HG02981 (cell line): ENCODE data around the gene PDCD6IP.
"Not testable (repeated sequence)": the region's sequence is repeated elsewhere in the genome, so short reads cannot be mapped to it uniquely, and the experiment has no call there.

ENCODE experiments used
- ATAC-seq: cut with Tn5 transposase; IDR thresholded peaks from one replicate; pipeline ENCODE4 v1.9.1; 2021; ENCODE audit warnings: mild to moderate bottlenecking, moderate library complexity; ENCODE audit not compliant: unreplicated experiment

Gene PDCD6IP, protein sequence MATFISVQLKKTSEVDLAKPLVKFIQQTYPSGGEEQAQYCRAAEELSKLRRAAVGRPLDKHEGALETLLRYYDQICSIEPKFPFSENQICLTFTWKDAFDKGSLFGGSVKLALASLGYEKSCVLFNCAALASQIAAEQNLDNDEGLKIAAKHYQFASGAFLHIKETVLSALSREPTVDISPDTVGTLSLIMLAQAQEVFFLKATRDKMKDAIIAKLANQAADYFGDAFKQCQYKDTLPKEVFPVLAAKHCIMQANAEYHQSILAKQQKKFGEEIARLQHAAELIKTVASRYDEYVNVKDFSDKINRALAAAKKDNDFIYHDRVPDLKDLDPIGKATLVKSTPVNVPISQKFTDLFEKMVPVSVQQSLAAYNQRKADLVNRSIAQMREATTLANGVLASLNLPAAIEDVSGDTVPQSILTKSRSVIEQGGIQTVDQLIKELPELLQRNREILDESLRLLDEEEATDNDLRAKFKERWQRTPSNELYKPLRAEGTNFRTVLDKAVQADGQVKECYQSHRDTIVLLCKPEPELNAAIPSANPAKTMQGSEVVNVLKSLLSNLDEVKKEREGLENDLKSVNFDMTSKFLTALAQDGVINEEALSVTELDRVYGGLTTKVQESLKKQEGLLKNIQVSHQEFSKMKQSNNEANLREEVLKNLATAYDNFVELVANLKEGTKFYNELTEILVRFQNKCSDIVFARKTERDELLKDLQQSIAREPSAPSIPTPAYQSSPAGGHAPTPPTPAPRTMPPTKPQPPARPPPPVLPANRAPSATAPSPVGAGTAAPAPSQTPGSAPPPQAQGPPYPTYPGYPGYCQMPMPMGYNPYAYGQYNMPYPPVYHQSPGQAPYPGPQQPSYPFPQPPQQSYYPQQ

DNA sequence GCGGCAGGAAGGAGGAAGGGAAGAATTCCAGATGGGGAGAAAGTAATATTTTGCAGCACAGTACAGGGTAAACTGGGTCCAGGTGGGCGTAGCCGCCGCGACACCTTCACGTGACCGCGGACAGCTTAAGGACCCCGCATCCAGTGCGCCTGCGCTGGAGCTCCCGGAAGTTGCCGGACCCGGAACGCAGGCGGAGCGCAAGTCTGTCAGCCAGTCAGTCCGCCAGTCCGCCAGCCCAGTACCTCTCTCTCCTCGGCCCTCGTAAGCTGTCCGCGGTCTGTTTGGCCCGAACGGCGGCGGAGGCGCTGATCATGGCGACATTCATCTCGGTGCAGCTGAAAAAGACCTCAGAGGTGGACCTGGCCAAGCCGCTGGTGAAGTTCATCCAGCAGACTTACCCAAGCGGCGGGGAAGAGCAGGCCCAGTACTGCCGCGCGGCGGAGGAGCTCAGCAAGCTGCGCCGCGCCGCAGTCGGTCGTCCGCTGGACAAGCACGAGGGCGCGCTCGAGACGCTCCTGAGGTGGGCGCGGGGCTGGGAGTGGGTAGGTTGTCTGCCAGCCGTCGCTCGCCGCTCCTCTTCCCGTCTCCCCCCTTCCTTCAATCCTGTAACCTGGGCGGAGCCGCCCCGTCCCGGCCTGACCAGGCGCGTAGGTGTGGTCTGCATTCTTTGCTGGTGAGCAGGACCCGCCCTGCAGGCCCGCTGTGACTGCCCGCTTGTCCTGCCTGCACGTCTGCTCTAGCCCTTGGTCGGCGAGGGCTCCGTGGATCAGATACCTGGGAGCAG lies at the start of gene PDCD6IP:
Gene PDCD6IP (plus strand): TSS at position 213 of the 784 bp plus-strand sequence. CDS start 99 bp downstream, at position 312.
- ATAC-seq = peak; percentile 85

DNA sequence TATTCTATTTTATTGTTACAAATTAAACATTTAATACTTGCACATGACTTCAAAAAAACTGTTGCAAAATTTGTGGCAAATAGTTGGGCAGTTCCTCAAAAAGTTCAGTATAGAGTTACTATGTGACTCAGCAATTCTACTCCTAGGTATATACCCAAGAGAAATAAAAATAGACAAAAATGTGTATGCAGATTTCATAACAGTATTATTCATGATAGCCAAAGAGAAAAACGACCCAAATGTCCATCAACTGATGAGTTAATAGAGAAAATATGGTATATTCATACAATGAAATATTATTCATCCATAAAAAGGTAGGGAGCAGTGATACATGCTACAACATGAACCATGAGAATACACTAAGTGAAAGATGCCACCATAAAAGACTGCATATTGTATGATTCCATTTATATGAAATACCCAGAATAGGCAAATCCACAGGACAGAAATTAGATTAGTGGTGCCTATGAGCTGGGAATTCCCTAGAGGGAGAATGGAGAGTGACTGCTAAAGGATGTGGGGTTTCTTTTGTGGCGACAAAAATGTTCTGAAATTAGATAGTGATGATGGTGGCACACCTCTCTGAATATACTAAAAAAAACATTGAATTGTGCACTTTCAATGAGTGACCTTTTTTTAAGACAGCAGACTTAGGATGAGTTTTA lies 48.8 kb upstream of the PDCD6IP start:
- no peak for ATAC-seq

DNA sequence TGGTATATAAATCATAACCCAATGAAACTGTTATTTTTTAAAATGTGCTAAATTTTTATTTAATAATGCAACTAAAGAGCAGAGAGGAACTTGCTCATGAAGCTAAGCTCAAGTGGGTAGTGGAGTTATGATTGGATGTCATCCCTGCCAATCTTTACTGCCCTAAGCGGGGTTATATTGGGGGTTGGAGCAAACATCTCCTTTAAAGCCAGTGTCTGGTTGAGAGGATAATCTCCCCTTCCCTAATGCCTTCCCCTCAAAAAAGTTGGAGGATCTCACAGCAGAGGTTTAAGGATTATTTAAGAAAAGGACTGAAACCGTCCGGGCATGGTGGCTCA lies 48.2 kb upstream of the PDCD6IP start:
- no peak for ATAC-seq

DNA sequence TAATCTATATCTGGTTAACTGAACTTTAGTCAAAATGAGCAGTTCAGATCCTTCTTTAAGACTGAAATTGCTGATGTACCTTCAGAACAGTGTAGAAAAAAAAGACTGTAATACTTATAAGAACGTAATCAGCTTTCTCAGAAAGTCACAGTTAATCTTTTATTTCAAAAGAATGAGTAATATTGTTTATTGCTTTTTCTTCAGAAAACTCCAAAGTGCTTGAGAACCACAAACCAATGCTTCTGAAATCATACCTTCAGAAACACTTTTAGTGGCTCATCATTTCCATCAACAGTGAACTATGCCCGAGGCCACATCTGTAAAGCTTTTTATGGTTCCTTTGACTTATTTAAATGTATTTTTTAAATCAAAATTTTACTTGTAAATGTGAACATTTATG lies 47.1 kb upstream of the PDCD6IP start:
- ATAC-seq = no peak

DNA sequence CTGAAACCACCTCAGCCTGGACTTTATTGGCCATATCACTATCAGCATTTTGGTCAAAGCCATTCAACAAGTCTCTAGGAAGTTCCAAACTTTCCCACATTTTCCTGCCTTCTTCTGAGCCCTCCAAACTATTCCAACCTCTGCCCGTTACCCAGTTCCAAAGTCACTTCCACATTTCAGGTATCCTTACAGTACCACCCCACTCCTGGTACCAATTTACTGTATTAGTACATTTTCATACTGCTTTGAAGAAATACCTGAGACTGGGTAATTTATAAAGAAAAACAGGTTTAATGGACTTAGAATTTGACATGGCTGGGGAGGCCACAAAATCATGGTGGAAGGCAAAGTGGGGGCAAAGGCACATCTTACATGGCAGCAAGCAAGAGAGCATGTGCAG lies 44.0 kb upstream of the PDCD6IP start:
- ATAC-seq = not testable (repeated sequence)

DNA sequence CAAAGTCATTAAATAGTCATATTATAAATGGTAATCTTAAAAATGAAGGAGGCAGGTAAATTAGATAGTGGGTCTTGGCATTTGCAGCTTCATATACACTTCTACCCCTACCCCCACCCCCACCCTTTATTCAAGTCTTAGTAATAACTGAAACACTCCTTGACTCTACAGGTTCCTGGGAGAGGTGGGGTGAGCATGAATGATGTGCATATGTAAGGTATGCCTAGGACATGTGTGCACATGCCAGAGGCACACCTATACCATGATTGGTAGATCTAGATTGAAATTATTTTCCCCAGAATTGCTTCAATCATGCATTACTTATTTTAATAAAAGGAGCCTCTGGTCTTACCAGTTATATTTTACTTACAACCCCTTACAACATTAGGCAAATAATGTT lies 40.1 kb upstream of the PDCD6IP start:
- no peak for ATAC-seq

DNA sequence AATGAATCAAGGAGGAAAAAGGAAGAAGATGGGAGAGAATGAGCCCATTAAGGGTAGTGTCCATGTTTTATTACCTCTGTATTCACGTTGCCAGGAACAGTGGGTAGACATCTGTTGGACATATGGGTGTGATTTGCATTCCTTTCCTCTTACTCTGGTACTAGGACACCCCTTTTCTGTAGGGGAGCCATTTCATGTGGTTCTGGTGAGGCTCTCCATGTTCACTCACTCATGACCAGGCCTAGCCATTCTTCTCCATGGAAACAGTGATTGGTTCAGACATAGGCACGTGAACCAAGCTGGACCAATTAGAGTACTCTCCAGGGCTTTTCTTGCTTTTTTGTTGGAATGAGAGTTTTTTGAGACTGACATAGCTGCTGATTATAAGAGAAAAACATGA lies 39.6 kb upstream of the PDCD6IP start:
- ATAC-seq = no peak

DNA sequence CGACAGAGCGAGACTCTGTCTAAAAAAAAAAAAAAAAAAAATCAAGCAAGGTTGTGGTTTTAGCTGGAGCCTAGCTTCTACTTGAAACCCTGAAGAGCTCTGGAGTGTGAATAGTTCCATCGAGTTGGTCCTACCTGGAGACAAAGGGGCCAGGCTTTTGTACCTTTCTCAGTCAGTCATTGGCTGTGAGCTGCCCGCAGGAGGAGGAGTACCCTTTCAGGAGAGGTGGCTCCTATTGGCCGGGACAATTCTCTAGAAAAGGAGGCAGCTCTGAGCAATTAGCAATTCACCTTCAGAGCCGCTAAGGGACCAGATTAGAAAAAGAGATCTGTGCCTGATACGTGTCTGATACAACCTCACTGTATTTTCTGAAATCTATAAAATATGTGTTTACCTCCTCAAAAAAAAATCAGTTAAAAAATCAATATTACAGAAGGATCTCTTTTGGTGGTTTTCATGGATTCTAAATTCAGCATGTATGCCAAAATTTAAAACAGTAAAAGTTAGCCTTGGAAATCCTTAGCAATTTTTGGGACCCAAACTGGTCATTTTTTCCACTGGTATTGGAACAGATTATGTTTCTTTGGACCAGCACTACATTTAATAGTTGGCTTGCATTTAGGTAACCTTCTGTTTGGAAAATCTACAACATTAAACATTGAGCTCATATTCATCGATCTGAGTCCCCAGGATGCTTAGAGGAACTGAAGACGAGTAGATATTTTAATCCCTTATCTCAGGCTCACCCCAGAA lies 29.7 kb upstream of the PDCD6IP start:
- ATAC-seq = no peak

DNA sequence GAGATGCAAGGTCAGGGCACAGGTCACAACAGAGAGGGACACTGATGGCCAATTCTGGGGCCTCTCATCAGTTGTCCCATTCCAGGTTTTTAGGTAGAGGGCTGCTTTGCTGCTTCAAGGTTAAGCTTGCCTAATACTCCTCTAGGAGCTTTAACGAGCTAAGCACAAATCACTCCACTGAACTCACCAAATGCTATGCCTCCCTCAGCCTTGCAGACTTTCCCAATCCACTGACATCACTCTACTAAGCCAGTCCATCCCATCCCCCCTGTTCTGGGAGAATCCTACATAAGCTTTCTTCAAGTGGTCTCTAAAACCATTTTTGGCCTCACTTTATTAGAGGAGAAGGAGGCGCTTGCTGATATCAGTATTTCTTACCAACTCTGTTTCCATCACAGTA lies 24.8 kb upstream of the PDCD6IP start:
- ATAC-seq = no peak

DNA sequence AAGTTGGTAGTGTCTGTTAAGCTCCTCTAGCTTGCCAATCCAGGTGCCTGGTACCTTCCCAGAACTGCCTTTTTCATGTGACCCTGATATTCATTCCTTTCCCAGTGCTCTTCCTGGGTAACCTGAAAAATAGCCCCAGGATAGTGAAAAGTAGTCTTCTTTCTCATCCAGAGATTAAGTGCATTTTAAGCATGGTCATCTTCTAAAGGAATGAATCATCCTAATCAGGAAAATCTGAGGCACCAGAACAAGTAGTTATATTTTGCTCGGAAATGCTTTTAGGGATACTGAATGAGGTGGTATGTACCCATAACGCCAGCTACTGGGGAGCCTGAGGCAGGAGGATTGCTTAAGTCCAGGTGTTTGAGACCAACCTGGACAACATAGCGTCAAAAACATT lies 23.1 kb upstream of the PDCD6IP start:
- ATAC-seq = no peak

DNA sequence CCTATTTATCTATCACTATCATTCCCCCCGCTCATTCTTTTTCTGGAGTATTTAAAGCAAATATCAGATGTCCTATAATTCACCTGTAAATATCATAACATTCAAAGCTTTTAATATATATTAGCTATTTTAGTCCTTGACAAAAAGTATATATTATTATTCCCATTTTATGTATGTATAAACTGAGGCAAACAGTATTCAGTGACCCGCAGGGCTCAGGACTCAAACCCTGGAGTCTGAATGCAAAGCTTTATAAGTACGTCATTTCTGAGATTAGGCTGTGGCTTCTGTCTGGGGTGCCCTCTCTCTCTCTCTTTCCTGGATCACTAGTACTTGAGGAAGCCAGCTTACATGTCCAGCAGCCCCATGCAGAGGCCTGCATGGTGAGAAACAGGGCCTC lies 20.4 kb upstream of the PDCD6IP start:
- ATAC-seq = no peak

DNA sequence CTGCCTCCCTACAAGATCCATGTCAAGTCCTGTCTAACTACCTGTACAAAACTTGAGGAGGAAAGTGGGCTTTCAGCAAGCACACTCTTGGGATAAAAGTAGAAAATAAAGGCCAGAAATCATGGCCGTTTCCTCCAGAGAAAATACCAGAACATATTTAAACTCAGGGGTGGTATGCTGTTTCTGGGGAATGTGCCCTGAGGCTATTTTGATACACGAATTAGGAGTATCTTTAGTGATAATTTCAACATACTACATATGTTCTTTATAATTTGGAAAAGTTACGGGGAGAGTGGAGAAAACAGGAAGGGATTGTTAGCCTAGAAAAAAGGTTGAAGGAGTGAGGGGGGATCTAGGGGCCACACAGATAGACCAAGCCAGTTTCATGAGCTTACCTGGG lies 18.7 kb upstream of the PDCD6IP start:
- ATAC-seq = no peak

DNA sequence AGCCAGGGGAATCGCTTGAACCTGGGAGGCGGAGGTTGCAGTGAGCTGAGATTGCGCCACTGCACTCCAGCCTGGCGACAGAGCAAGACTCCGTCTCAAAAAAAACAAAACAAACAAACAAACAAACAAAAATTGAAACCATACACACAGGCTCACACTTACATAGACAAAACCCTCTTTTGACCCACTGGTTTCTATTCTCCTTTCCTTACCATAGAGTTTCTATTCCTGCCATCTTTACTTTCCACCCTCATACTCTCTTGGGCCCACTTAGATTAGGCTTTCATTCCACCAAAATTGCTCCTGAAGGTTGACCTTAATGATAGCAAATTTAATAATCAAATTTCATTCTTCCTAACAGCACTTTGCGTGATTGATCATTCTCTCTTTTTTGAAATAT lies 17.0 kb upstream of the PDCD6IP start:
- ATAC-seq = not testable (repeated sequence)

DNA sequence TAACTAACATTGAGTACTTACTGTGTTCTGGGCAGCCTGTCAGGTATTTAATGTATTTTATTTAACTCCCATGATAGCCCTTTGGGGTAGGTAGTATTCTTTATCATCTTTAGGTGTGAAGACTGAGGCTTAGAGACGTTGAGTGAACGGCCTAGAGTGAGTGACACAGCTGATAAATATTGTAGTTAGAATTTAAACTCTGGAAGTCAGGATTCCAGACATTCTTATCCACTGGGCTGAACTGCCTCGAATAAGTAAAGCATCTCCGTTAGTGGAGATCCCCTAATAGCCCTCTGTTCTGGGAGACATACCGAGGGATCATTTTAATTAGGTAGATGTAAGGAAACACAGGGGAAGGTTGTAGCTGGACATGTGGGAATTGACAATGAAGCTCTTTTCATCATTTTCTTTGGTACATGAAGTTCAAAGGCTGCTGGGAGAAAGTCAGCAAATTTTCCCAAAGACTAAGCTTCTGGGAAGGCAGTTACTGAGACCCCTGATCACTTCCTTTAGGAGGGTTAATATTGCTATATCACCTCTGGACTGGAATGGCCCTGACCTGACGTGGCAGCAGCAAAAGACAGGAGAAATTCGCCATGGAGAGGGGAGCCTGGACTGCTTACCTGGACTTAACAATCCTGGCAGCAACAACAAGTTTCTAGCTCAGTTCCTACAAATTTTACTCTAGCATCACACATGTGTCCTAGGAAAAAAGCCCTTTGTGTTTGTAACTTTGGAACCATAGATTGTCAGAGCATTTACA lies 11.7 kb upstream of the PDCD6IP start:
- no peak for ATAC-seq

DNA sequence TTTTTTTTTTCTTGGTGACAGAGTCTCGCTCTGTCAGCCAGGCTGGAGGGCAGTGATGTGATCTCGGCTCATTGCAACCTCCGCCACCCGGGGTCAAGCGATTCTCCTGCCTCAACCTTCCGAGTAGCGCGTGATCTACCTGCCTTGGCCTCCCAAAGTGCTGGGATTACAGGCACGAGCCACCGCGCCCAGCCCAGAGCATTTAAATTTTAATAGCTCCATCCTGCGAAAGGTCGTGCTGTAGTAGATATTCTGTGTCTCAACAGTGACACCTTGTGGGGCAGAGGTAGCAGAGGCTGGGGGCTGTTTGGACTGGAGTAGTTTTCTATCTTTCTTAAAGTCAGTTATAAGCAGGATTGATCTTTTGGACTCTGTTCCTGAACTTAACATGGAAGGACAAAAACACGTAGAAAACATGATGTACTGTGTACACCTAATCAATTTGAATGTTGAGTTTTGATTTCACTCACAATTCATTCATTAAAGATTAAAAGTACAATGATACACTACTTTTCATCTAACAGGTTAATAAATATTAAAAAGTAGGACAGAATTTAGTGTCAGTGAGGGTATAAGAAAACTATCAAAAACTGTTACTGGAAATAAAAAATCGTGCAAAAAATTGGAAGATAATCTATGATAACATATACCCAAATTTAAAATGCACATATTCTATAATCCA lies 11.0 kb upstream of the PDCD6IP start:
- ATAC-seq = peak; percentile 85

DNA sequence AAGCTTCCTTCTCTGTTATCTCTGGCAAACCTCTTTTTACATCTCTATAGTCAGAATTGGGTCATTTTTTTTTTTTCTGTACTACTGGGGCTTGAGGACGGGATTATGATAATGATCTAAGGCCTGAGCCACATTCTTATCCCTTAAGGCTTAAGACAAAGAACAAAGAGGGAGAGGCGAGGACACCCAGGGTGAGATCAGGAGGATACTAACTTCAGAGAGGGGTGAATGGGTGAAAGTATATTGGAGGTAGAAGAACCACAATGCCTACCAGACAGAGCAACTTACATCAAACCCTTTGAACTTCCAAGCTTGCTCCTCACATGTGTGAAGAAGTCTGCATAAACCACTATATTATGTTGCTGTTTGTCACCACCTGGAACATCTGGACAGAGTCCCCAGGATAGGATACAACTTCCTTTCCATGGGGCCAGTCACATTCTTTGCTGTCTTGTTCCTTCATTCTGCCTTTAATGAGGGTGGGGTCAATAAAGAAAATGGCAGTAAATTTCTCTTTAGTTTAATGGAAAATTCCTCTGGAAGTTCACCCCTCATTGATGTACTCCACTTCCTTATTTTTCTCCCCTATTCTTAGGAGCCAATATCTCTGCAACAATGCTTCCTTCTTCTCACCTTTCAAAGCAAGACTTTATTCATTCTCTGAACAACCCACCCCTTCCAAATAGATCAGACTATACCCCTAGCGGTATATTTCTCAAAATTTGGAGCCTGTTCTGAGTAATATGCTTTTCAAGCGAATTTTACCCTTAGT lies 9.1 kb upstream of the PDCD6IP start:
- no peak for ATAC-seq

DNA sequence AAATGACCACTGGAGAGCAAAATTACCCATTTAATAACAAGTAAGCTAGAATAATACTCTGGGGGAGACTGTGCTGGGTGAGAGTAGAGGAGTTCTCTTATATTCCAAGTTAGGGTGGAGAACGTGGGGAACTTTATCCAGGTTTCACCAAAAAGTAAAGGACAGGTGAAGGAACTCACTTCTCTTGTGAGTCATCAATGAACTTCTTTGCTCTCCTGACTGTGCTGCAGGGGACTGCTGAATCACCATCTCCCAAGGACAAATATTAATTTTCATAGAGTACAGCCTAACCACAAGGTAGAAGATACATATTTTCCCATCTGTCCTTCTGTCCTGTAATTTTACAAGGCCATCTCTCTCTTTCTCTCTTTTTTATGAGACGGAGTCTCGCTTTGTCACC lies 8.3 kb upstream of the PDCD6IP start:
- ATAC-seq = no peak
